ENCODE measurements around the gene NINJ2.

DNA sequence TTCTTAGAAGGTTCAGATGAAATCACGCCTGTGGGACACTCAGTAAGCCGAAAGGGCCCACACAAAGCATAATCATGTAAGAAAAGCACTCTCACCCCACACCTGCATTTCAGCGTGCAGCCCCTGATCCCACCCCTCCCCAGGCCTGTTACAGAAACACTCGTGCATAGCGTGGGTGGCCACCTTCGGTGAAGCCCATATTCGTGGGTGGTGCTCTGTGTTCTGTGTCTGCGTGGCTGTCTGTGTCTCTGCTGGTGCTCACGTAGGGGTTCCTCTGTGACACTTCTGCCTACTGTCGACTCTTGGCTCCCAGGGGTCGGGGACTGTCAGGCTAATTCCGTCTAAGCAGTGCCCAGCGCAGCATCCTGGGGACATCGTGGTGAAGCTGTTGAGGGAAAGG, 129.5 kb downstream of the NINJ2 start:
- TF ChIP-seq, protein P1, sequence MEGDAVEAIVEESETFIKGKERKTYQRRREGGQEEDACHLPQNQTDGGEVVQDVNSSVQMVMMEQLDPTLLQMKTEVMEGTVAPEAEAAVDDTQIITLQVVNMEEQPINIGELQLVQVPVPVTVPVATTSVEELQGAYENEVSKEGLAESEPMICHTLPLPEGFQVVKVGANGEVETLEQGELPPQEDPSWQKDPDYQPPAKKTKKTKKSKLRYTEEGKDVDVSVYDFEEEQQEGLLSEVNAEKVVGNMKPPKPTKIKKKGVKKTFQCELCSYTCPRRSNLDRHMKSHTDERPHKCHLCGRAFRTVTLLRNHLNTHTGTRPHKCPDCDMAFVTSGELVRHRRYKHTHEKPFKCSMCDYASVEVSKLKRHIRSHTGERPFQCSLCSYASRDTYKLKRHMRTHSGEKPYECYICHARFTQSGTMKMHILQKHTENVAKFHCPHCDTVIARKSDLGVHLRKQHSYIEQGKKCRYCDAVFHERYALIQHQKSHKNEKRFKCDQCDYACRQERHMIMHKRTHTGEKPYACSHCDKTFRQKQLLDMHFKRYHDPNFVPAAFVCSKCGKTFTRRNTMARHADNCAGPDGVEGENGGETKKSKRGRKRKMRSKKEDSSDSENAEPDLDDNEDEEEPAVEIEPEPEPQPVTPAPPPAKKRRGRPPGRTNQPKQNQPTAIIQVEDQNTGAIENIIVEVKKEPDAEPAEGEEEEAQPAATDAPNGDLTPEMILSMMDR (IDR thresholded peaks at IDR 0.05) = no peak
- TF ChIP-seq POLR2A (IDR thresholded peaks at IDR 0.05) (no peak), EP300 (IDR thresholded peaks at IDR 0.05) (no peak)

All from ovary (tissue), 3 donors.